Measurements from ENCODE around the gene KAZN.
A peak's percentile ranks its signal among the peaks of the same experiment; 100 is the strongest.

Gene KAZN

GRCh38 chr1:14590411-14591180, 7.9 kb upstream of the KAZN start (continued):
- TF ChIP-seq, protein P1, sequence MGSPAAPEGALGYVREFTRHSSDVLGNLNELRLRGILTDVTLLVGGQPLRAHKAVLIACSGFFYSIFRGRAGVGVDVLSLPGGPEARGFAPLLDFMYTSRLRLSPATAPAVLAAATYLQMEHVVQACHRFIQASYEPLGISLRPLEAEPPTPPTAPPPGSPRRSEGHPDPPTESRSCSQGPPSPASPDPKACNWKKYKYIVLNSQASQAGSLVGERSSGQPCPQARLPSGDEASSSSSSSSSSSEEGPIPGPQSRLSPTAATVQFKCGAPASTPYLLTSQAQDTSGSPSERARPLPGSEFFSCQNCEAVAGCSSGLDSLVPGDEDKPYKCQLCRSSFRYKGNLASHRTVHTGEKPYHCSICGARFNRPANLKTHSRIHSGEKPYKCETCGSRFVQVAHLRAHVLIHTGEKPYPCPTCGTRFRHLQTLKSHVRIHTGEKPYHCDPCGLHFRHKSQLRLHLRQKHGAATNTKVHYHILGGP (tag by site-specific recombination; IDR thresholded peaks at IDR 0.05): no peak
- TF ChIP-seq ZNF221 (tag by site-specific recombination; IDR thresholded peaks at IDR 0.05; ENCODE audit: borderline replicate concordance) (no peak), ZNF433 (tag by site-specific recombination; IDR thresholded peaks at IDR 0.05; ENCODE audit: low read depth) (no peak), GLI2 (tag by site-specific recombination; IDR thresholded peaks at IDR 0.05; ENCODE audit: borderline replicate concordance, low read depth) (no peak), ZNF658 (tag by site-specific recombination; IDR thresholded peaks at IDR 0.05) (no peak), YY2 (tag by site-specific recombination; IDR thresholded peaks at IDR 0.05) (no peak), ZNF184 (tag by site-specific recombination; IDR thresholded peaks at IDR 0.05) (peak; percentile 40; the same call in 1 of the 2 replicates), KLF9 (tag by site-specific recombination; IDR thresholded peaks at IDR 0.05; ENCODE audit: low read depth) (no peak), ZBTB48 (tag by site-specific recombination; IDR thresholded peaks at IDR 0.05) (no peak), ZNF518A (tag by site-specific recombination; conservative IDR thresholded peaks at IDR 0.05; ENCODE audit: low read depth) (0 out of 2 replicates have a peak, but pooled peaks have one; percentile 46), ZNF202 (tag by site-specific recombination; IDR thresholded peaks at IDR 0.05; ENCODE audit: borderline replicate concordance) (no peak), ZNF670 (tag by site-specific recombination; IDR thresholded peaks at IDR 0.05; ENCODE audit: low read depth) (no peak), ZNF473 (tag by site-specific recombination; IDR thresholded peaks at IDR 0.05) (no peak), GLIS1 (tag by site-specific recombination; IDR thresholded peaks at IDR 0.05) (no peak), ZBTB8A (tag by site-specific recombination; IDR thresholded peaks at IDR 0.05) (no peak), PRDM6 (tag by site-specific recombination; IDR thresholded peaks at IDR 0.05) (no peak), ELK4 (IDR thresholded peaks at IDR 0.05; ENCODE audit: borderline replicate concordance, low read depth, low read length) (no peak), ZNF211 (tag by site-specific recombination; IDR thresholded peaks at IDR 0.05; ENCODE audit: low read depth) (no peak), KLF7 (tag by site-specific recombination; IDR thresholded peaks at IDR 0.05; ENCODE audit: borderline replicate concordance) (no peak), ZNF169 (tag by site-specific recombination; IDR thresholded peaks at IDR 0.05) (no peak), ZNF610 (tag by site-specific recombination; IDR thresholded peaks at IDR 0.05; ENCODE audit: borderline replicate concordance) (no peak), ATF2 (tag by site-specific recombination; IDR thresholded peaks at IDR 0.05; ENCODE audit: low read depth) (peak; percentile 97), GFI1B (tag by site-specific recombination; IDR thresholded peaks at IDR 0.05) (no peak), ZNF623 (tag by site-specific recombination; IDR thresholded peaks at IDR 0.05) (no peak), OVOL3 (tag by site-specific recombination; IDR thresholded peaks at IDR 0.05) (no peak)
- TF ChIP-seq, protein P2, sequence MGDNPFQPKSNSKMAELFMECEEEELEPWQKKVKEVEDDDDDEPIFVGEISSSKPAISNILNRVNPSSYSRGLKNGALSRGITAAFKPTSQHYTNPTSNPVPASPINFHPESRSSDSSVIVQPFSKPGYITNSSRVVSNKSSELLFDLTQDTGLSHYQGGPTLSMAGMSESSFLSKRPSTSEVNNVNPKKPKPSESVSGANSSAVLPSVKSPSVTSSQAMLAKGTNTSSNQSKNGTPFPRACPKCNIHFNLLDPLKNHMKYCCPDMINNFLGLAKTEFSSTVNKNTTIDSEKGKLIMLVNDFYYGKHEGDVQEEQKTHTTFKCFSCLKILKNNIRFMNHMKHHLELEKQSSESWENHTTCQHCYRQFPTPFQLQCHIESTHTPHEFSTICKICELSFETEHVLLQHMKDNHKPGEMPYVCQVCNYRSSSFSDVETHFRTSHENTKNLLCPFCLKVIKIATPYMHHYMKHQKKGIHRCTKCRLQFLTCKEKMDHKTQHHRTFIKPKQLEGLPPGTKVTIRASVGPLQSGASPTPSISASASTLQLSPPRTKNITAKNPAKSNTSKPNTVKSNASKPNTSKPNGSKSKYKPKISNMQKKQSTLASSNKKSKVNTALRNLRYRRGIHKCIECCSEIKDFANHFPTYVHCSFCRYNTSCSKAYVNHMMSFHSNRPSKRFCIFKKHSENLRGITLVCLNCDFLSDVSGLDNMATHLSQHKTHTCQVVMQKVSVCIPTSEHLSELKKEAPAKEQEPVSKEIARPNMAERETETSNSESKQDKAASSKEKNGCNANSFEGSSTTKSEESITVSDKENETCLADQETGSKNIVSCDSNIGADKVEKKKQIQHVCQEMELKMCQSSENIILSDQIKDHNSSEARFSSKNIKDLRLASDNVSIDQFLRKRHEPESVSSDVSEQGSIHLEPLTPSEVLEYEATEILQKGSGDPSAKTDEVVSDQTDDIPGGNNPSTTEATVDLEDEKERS (tag by site-specific recombination; IDR thresholded peaks at IDR 0.05): no peak

All from HEK293 (cell line).